Breast epithelium (tissue), 4 donors: ENCODE measurements around the gene CLSTN3. TPM values are rescaled to one million over a fixed set of nuclear protein-coding genes. Genes with fewer than 3 reads are reported as not detected.

Source experiments
- DNase-seq, 2 donors: peaks; one replicate each; pipeline ENCODE4 v3.0.0-alpha.2; 2019; ENCODE audit warnings: low spot score in 2 of 2
- H3K27ac ChIP-seq, 2 donors: fragments of 200-600 bp; sonication (generic) in 1 of 2; one replicate each; pipeline ENCODE4 v1.5.1; 2016 to 2019; ENCODE audit warnings: mild to moderate bottlenecking in 1 of 2
- H3K27me3 ChIP-seq, 2 donors: fragments of 200-600 bp; sonication (generic) in 1 of 2; one replicate each; pipeline versions ENCODE4 v1.5.1 to v1.6.0; 2017 to 2019; ENCODE audit warnings: control low read depth in 1 of 2, mild to moderate bottlenecking in 1 of 2
- H3K36me3 ChIP-seq: fragments of 200-600 bp; one replicate; pipeline ENCODE4 v1.5.1; 2019
- H3K4me1 ChIP-seq, 2 donors: fragments of 200-600 bp; sonication (generic); one replicate each; pipeline ENCODE4 v1.5.1; 2016 to 2019; ENCODE audit warnings: control low read depth in 1 of 2
- H3K4me3 ChIP-seq, 3 donors: fragments of 200-600 bp; sonication (generic); 1 replicate in 2 of 3; 2 replicates in 1 of 3; pipeline ENCODE4 v1.5.1; 2016 to 2019; ENCODE audit warnings: mild to moderate bottlenecking in 3 of 3, moderate library complexity in 2 of 3
- H3K9me3 ChIP-seq, 2 donors: fragments of 200-600 bp; sonication (generic) in 1 of 2; one replicate each; pipeline ENCODE4 v1.5.1; 2016 to 2019; ENCODE audit warnings: control low read depth in 1 of 2
- POLR2A ChIP-seq: fragments of 450-650 bp; IDR thresholded peaks from one replicate; pipeline ENCODE4 v1.6.1; 2016; ENCODE audit warnings: antibody characterized with exemption, mild to moderate bottlenecking, moderate library complexity
- POLR2AphosphoS5 ChIP-seq, 3 donors: sonication (generic); formaldehyde crosslinking; IDR thresholded peaks; one replicate each; pipeline ENCODE4 v1.6.1; 2017; ENCODE audit warnings: antibody characterized with exemption in 3 of 3
- intact Hi-C: fragments of 100-400 bp; cut with DNase I; formaldehyde crosslinking; loops from one replicate; pipeline ENCODE4 v1.15.1; 2023; ENCODE audit warnings: low total_unique reads
- total RNA-seq, 3 donors: library from RNA; depleted of rRNA; stranded (reverse); fragments of >200 nt; gene quantifications; one replicate each; pipeline ENCODE4 v1.1.0, GENCODE V29; 2016
- TF ChIP-seq, protein P1 (sequence below), 3 donors: fragments of 450-650 bp; IDR thresholded peaks; one replicate each; pipeline ENCODE4 v1.5.1; 2016 to 2017; ENCODE audit warnings: antibody characterized with exemption in 3 of 3, mild to moderate bottlenecking in 3 of 3, moderate library complexity in 3 of 3

The CLSTN3 gene
- total RNA-seq, 3 donors from 2014 or later: 23.9 to 58.7 (median 40.3) TPM

DNA sequence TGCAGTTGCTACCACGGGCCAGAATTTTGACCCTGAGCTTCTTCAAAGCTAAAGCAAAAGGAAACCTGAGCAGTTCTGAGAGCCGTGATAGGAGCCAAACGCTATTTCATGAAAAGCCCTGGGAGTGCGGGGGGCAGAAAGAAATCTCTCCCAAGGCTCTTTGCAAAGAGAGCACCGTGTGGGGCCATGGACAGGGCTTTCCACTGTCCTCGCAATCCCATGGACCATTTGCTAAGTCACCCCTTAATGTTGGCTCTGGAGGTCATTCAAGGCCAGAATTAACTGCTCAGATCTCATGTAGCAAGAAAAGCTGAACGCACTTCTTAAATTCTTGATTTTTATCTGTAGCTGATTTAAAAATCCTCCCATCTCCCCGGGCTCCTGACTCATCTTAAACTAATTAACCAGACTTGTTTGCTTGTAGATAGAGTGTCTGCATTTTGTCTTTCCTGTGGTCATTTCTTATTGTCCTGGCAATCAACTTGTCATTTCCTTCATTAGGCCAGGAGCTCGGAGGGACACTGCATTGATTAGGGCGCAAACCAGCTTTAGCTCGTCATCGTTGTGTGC lies 24.8 kb downstream of the CLSTN3 start:
- H3K36me3 ChIP-seq: no peaks in the 10 kb centered on the region
- no peaks in the 10 kb centered on the region for H3K9me3 ChIP-seq
- DNase-seq: no peak
- TF ChIP-seq POLR2AphosphoS5 (IDR thresholded peaks at IDR 0.05): no peak
- TF ChIP-seq, protein P1, sequence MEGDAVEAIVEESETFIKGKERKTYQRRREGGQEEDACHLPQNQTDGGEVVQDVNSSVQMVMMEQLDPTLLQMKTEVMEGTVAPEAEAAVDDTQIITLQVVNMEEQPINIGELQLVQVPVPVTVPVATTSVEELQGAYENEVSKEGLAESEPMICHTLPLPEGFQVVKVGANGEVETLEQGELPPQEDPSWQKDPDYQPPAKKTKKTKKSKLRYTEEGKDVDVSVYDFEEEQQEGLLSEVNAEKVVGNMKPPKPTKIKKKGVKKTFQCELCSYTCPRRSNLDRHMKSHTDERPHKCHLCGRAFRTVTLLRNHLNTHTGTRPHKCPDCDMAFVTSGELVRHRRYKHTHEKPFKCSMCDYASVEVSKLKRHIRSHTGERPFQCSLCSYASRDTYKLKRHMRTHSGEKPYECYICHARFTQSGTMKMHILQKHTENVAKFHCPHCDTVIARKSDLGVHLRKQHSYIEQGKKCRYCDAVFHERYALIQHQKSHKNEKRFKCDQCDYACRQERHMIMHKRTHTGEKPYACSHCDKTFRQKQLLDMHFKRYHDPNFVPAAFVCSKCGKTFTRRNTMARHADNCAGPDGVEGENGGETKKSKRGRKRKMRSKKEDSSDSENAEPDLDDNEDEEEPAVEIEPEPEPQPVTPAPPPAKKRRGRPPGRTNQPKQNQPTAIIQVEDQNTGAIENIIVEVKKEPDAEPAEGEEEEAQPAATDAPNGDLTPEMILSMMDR (IDR thresholded peaks at IDR 0.05): no peak
- TF ChIP-seq POLR2A: no peak
- intact Hi-C loops: no loop called here
- peak overlapping the region; percentile 80 to 92 for H3K27ac ChIP-seq
- H3K4me3 ChIP-seq: peak overlapping the region in 1 of 3 donors; percentile 14
- H3K4me1 ChIP-seq: peaks cover 8 to 14% of the 10 kb centered on the region in 2 donors
- H3K27me3 ChIP-seq: no peaks in the 10 kb centered on the region

- Histone ChIP-seq H3K27me3 (no peaks in the 10 kb centered on the region), H3K9me3 (no peaks in the 10 kb centered on the region), H3K27ac (peak overlapping the region; percentile 80 to 92), H3K4me1 (peaks cover 8 to 14% of the 10 kb centered on the region in 2 donors), H3K4me3 (peak overlapping the region in 2 of 3 donors; percentile 6 to 14), H3K36me3 (no peaks in the 10 kb centered on the region)
- peak; percentile 64 to 69 for DNase-seq
- intact Hi-C loops: no loop called here
- TF ChIP-seq POLR2A (no peak), POLR2AphosphoS5 (IDR thresholded peaks at IDR 0.05) (no peak)
- TF ChIP-seq, protein P1 (IDR thresholded peaks at IDR 0.05): no peak
Observed at GRCh38 chr12:7155471-7156034, 25.4 kb downstream of the CLSTN3 start.

DNA sequence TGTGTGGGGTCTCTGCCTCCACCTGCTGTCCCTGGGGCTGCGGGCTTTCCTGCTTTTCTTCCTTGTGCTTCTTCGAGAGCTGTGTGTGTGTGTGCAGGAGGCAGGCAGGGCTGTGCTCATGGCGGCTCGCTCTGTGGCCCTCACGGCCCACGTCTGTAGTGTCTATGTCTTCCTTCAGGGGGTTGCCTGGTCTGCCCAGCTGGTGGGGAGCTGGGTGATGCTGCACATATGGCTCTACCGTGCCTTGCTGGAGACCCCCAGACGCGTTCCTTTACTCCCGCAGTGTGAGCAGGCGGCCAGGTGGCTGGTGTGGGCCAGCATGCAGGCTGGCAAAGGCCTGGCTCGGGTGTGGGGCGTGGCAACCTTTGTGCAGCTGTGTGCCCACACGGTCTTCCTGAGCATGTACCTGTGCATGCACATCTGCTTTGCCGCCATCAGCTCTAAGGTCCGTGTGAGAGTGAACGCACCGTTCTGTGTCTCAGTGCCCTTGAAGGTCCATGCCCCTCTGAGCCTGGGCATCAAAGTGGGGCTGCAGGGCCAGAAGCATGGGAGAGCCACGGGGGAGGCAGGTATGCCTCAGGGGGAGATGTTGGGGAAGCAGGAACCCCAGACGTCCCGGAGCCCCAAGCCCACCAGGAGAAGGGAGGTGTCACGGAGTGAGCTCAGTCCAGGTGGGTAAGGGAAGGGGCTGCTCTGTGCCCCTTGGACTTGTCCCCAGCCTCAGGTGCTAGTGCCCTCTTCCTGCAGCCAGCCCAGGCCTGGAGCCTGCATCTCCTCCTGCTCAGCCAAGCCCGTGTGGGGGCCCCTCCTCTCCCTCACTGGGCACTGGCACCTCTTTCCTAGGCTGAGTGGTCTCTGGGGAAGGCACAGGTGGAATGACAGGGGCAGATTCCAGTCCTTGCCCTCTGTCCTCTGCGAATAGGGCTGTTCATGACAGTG lies 26.4 kb downstream of the CLSTN3 start:
- no peaks in the 10 kb centered on the region for H3K36me3 ChIP-seq
- no peak for DNase-seq
- intact Hi-C loops: no loop called here
- no peaks in the 10 kb centered on the region for H3K27me3 ChIP-seq
- H3K4me3 ChIP-seq: peak overlapping the region in 1 of 3 donors; percentile 14
- TF ChIP-seq, protein P1 (IDR thresholded peaks at IDR 0.05): no peak
- TF ChIP-seq POLR2A: no peak
- no peak for TF ChIP-seq POLR2AphosphoS5 (IDR thresholded peaks at IDR 0.05)
- H3K27ac ChIP-seq: peak overlapping the region; percentile 80 to 92
- H3K9me3 ChIP-seq: no peaks in the 10 kb centered on the region
- H3K4me1 ChIP-seq: peaks cover 8 to 14% of the 10 kb centered on the region in 2 donors

- Histone ChIP-seq H3K36me3 (no peaks in the 10 kb centered on the region), H3K4me3 (no peak overlapping the region), H3K4me1 (peaks cover 8 to 14% of the 10 kb centered on the region in 2 donors), H3K9me3 (no peaks in the 10 kb centered on the region), H3K27ac (no peak overlapping the region), H3K27me3 (no peaks in the 10 kb centered on the region)
- DNase-seq: no peak
- intact Hi-C loops: no loop called here
- TF ChIP-seq, protein P1 (IDR thresholded peaks at IDR 0.05): no peak
- TF ChIP-seq POLR2A (no peak), POLR2AphosphoS5 (IDR thresholded peaks at IDR 0.05) (no peak)
Observed at GRCh38 chr12:7157391-7157790, 27.2 kb downstream of the CLSTN3 start.
